ENCODE measurements around the gene ITGA6.
A peak's percentile ranks its signal among the peaks of the same experiment; 100 is the strongest.

ITGA6 gene

DNA sequence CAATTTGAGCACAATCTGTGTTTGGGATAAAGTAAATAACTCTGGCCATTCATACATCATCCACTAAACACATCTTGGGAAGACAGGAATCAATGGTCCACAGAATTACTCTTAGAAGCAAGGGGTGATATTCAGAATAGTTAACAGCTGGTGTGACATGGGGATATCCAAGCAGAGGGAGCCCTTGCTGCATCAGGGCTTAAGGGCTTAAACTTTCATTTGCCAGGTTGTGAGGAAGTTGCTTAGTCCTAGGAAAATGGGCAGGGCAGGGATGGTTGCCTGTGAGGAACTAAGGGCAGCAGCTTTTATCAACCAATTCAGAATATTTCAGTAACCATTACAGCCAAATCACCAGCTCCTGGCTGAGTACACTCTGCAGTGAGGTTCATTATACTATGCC is 2.0 kb upstream of the ITGA6 start:
- H3K36me3 ChIP-seq (ENCODE audit: insufficient read depth, low read length), result no peaks in the 10 kb centered on the region
- no peak overlapping the region for H3K4me3 ChIP-seq
- DNase-seq (ENCODE audit: low read depth, low spot score), result no peak
- no peak for TF ChIP-seq EZH2 (IDR thresholded peaks at IDR 0.05)
- TF ChIP-seq POLR2AphosphoS5 (IDR thresholded peaks at IDR 0.05; ENCODE audit: borderline replicate concordance, low read depth, low read length), result no peak
- TF ChIP-seq FOXP2 (optimal IDR thresholded peaks at IDR 0.05; ENCODE audit: control extremely low read depth, extremely low read length, insufficient read depth), result no peak
- H3K27ac ChIP-seq, result no peak overlapping the region
- H3K9ac ChIP-seq (ENCODE audit: insufficient read length), result no peak overlapping the region
- H3K9me3 ChIP-seq (ENCODE audit: low read depth, low read length), result no peaks in the 10 kb centered on the region

DNA sequence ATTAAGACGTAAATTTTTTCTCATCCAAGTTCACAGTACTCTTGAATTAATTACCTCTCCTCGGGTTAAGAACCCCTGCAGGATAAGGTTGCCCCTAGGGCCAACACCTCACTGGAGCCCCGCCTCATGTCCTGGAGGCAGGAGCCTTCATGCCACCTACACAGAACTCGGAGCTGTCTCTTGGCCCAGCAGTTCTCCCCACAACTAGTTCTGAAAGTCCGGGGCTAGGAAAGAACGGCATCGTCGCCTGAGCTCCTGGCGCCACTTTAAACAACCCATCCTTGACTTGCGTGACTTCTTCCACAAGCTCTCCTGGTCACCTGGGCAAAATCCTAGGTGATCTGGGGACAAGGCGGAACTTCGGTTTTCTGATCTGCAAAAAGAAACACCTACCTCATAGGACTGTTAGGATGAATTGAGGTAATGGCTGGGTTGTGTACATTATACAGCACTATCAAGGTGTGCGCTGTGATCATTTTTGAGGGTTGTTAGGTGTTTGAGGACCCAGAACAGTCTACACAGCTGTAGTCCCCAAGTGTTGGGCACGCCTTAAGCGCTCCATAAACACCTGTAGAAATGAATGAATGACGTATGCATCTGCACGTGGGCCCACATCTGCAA is 641 bp upstream of the ITGA6 start:
- Histone ChIP-seq H3K4me3 (peak overlapping the region; percentile 88), H3K9me3 (ENCODE audit: low read depth, low read length) (no peaks in the 10 kb centered on the region), H3K36me3 (ENCODE audit: insufficient read depth, low read length) (no peaks in the 10 kb centered on the region), H3K27ac (no peak overlapping the region), H3K9ac (ENCODE audit: insufficient read length) (no peak overlapping the region)
- no peak for DNase-seq (ENCODE audit: low read depth, low spot score)
- TF ChIP-seq POLR2AphosphoS5 (IDR thresholded peaks at IDR 0.05; ENCODE audit: borderline replicate concordance, low read depth, low read length), result no peak

DNA sequence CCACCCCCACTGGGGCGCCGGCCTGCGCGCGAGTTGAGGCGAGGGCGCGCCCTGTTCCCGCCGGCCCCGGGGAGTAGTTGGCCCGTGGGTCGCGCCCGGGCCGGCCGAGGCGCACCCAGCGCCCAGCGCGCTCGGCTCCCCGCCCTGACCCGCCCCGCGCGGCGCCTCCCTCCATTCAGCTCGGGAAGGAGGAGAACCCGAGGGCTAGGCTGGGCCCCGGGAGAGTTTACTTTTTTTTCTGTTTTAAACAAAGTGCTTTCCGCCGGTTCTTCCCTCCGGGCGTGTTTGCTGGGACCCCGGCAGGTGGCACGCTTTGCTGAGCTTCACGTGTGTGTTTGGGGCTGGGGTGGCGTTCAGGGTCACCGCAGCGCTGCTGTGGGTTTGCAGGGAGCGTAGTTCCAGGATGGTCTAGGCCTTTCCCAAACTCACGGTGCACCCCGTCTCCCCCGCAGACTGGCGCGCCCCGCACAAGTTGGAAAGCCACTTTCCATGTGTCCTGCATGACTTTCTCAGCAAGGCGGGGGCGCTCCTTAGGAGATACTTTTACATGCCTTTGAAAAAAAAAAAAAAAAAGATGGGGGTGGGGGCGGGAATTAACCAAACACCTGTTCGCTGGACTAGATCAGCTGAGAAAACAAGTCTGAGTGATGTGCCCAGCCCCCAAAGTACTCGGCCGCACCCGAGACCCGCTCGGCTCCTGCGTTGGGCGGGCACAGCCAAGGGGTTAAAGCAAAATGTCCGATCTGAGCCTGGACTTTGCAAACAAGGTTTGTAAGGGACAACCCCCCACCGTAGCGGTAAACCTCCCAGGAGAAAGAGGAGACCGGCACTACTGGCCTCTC is 825 bp downstream of the ITGA6 start:
- no peaks in the 10 kb centered on the region for H3K9me3 ChIP-seq (ENCODE audit: low read depth, low read length)
- H3K36me3 ChIP-seq (ENCODE audit: insufficient read depth, low read length), result no peaks in the 10 kb centered on the region
- DNase-seq (ENCODE audit: low read depth, low spot score), result no peak
- TF ChIP-seq FOXP2 (optimal IDR thresholded peaks at IDR 0.05; ENCODE audit: control extremely low read depth, extremely low read length, insufficient read depth) (no peak), POLR2AphosphoS5 (IDR thresholded peaks at IDR 0.05; ENCODE audit: borderline replicate concordance, low read depth, low read length) (no peak), EZH2 (IDR thresholded peaks at IDR 0.05) (no peak)
- H3K9ac ChIP-seq (ENCODE audit: insufficient read length), result peak overlapping the region; percentile 63
- peak overlapping the region; percentile 88 for H3K4me3 ChIP-seq
- H3K27ac ChIP-seq, result no peak overlapping the region

DNA sequence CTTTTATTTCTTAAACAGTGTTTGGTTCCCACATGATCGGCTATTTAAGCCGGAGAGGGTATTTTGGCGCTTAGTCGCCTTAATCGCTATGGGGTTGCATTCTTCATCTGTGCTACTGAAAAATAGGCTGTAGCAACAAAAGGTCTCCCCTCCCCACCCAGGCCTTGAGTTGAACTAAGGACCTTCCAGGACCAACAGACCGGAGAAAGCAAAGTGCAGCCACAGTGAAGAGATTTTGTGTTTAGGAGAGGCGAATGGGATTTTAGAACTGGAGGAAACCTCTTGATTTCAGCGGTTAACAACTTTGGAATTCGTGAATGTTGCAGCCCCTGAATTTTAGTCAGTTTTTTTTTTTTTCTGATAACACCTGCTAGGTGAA is 1.4 kb downstream of the ITGA6 start:
- Histone ChIP-seq H3K36me3 (ENCODE audit: insufficient read depth, low read length) (no peaks in the 10 kb centered on the region), H3K4me3 (no peak overlapping the region; the same call in 1 of the 2 replicates), H3K9ac (ENCODE audit: insufficient read length) (no peak overlapping the region), H3K9me3 (ENCODE audit: low read depth, low read length) (no peaks in the 10 kb centered on the region), H3K27ac (no peak overlapping the region)
- TF ChIP-seq POLR2AphosphoS5 (IDR thresholded peaks at IDR 0.05; ENCODE audit: borderline replicate concordance, low read depth, low read length) (no peak), FOXP2 (optimal IDR thresholded peaks at IDR 0.05; ENCODE audit: control extremely low read depth, extremely low read length, insufficient read depth) (no peak), EZH2 (IDR thresholded peaks at IDR 0.05) (no peak)
- no peak for DNase-seq (ENCODE audit: low read depth, low spot score)

DNA sequence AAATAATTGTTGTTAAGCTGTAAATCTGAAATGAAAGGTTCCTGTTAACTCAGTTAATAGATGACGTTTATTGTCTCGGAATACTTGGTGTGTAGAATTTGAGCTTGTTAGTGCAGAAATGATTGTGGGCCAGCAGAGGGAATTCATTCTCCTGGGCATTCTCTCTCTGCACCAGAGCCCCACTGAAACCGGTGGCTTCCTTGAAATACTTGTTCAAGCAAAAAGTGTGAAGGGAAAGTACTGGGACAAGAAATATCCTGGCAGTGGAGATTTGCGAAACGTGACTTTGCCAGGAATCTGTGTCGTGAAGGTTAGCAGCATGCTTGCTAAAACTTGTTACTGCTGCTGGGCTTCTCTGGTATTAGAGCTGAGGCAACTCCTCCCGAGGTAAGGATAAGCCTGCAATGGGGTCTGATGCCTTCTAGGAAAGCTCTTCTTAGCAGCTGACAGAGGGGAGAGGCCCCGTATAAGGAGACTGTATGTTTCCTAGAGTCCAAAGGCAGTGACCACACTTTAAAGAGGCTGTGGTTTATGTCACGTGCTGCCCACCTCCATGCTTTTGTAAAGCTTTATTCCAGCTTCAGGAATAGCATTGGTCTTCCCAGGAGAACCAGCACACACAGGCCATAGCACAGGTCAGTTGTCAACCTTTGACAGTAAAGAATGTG is 2.0 kb downstream of the ITGA6 start:
- no peak overlapping the region for H3K4me3 ChIP-seq
- H3K9me3 ChIP-seq (ENCODE audit: low read depth, low read length), result no peaks in the 10 kb centered on the region
- no peak for DNase-seq (ENCODE audit: low read depth, low spot score)
- no peak overlapping the region for H3K9ac ChIP-seq (ENCODE audit: insufficient read length)
- H3K36me3 ChIP-seq (ENCODE audit: insufficient read depth, low read length), result no peaks in the 10 kb centered on the region
- no peak overlapping the region for H3K27ac ChIP-seq
- TF ChIP-seq EZH2 (IDR thresholded peaks at IDR 0.05) (no peak), FOXP2 (optimal IDR thresholded peaks at IDR 0.05; ENCODE audit: control extremely low read depth, extremely low read length, insufficient read depth) (no peak), POLR2AphosphoS5 (IDR thresholded peaks at IDR 0.05; ENCODE audit: borderline replicate concordance, low read depth, low read length) (no peak)

DNA sequence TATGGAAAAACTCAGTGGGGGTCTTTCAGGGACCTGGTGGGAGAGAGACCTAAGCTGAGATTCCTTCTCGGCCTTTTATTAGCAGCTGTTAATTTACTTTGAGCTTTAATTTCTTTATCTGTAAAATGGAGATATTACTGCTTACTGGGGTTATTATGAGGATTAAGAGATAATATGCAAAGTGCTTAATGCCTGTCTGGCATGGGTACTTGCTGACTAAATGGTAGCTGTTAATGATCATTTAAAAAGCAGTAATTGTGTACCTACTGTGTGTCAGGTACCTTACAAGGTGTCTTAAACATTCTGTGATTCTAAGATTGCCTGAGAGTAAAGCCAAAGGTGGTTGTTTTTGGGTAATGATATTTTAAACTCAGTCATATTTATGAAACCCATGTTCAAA is 2.6 kb downstream of the ITGA6 start:
- Histone ChIP-seq H3K27ac (no peak overlapping the region), H3K4me3 (no peak overlapping the region), H3K9ac (ENCODE audit: insufficient read length) (no peak overlapping the region), H3K9me3 (ENCODE audit: low read depth, low read length) (no peaks in the 10 kb centered on the region), H3K36me3 (ENCODE audit: insufficient read depth, low read length) (no peaks in the 10 kb centered on the region)
- TF ChIP-seq FOXP2 (optimal IDR thresholded peaks at IDR 0.05; ENCODE audit: control extremely low read depth, extremely low read length, insufficient read depth) (no peak), POLR2AphosphoS5 (IDR thresholded peaks at IDR 0.05; ENCODE audit: borderline replicate concordance, low read depth, low read length) (no peak), EZH2 (IDR thresholded peaks at IDR 0.05) (no peak)
- no peak for DNase-seq (ENCODE audit: low read depth, low spot score)

DNA sequence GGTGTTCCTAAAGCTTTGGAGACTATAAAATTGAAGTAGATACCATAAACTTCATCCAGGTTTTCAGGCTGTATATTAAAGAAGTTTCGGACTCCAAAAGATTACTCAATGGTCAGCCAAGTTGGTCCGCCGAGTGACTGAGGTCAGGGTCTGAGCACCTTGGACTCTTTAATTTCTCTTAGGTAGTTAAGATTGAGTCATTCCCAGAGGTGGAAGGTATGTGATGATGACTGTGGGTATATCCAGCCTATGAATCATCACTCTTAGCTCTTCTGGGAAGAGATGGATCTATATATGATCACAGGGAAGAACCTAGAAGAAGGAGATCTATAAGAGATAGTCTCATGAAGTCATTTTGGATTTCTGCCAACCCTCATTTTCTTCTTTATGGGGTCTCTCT is 3.3 kb downstream of the ITGA6 start:
- no peaks in the 10 kb centered on the region for H3K36me3 ChIP-seq (ENCODE audit: insufficient read depth, low read length)
- H3K4me3 ChIP-seq, result no peak overlapping the region
- no peak for TF ChIP-seq EZH2 (IDR thresholded peaks at IDR 0.05)
- no peak for TF ChIP-seq POLR2AphosphoS5 (IDR thresholded peaks at IDR 0.05; ENCODE audit: borderline replicate concordance, low read depth, low read length)
- no peak for TF ChIP-seq FOXP2 (optimal IDR thresholded peaks at IDR 0.05; ENCODE audit: control extremely low read depth, extremely low read length, insufficient read depth)
- no peak overlapping the region for H3K27ac ChIP-seq
- no peak for DNase-seq (ENCODE audit: low read depth, low spot score)
- no peak overlapping the region for H3K9ac ChIP-seq (ENCODE audit: insufficient read length)
- no peaks in the 10 kb centered on the region for H3K9me3 ChIP-seq (ENCODE audit: low read depth, low read length)

DNA sequence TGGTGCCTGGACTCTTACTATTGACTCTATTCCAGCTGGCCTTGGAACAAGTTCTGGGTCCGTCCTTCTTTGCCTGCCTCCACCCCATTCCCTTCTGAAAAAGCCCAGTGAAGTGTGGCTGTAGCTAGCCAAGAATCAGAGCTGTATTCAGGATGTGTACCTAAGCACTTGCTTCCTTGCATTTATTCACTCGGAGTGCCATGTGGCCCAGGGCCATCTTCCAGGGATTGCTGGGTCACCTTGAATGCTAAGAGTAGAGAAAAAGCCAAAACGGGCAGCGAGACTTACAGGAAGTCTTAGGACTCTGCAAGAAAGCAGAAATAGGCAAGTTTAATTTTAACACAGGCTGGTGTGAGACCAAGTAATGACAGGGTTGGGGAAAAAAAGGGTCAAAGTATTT is 4.1 kb downstream of the ITGA6 start:
- no peak overlapping the region for H3K4me3 ChIP-seq
- no peak overlapping the region for H3K27ac ChIP-seq
- no peaks in the 10 kb centered on the region for H3K36me3 ChIP-seq (ENCODE audit: insufficient read depth, low read length)
- no peak overlapping the region for H3K9ac ChIP-seq (ENCODE audit: insufficient read length)
- H3K9me3 ChIP-seq (ENCODE audit: low read depth, low read length), result no peaks in the 10 kb centered on the region
- TF ChIP-seq FOXP2 (optimal IDR thresholded peaks at IDR 0.05; ENCODE audit: control extremely low read depth, extremely low read length, insufficient read depth) (no peak), EZH2 (IDR thresholded peaks at IDR 0.05) (no peak), POLR2AphosphoS5 (IDR thresholded peaks at IDR 0.05; ENCODE audit: borderline replicate concordance, low read depth, low read length) (no peak)
- DNase-seq (ENCODE audit: low read depth, low spot score), result no peak

Measured in SK-N-MC (cell line).